GM23248 (cell line): ENCODE results near the gene EVA1B. TPM values are rescaled to one million over a fixed set of nuclear protein-coding genes. Genes with fewer than 3 reads are reported as not detected.

ENCODE experiments used
- DNase-seq: peaks from one replicate; pipeline ENCODE4 v3.0.0-alpha.2; 2015
- H2AFZ ChIP-seq: fragments of 200-600 bp; sonication (generic); 2 replicates; pipeline ENCODE4 v1.6.1; 2016; ENCODE audit warnings: antibody characterized with exemption
- H3F3A ChIP-seq: fragments of 200-600 bp; sonication (generic); 2 replicates; pipeline ENCODE4 v1.6.1; 2016; ENCODE audit warnings: mild to moderate bottlenecking, antibody characterized with exemption, mixed run types; ENCODE audit not compliant: insufficient read depth
- H3K27ac ChIP-seq: fragments of 200-600 bp; sonication (generic); 2 replicates; pipeline ENCODE4 v1.5.1; 2016; ENCODE audit warnings: mild to moderate bottlenecking
- H3K27me3 ChIP-seq: fragments of 200-600 bp; sonication (generic); replicated peaks from 2 replicates; pipeline ENCODE4 v1.6.1; 2016; ENCODE audit warnings: mild to moderate bottlenecking; ENCODE audit not compliant: insufficient read depth
- H3K36me3 ChIP-seq: fragments of 200-600 bp; sonication (generic); 2 replicates; pipeline ENCODE4 v1.6.1; 2016; ENCODE audit warnings: low read depth, mild to moderate bottlenecking
- H3K4me1 ChIP-seq: fragments of 200-600 bp; sonication (generic); 2 replicates; pipeline ENCODE4 v1.6.1; 2016; ENCODE audit warnings: mild to moderate bottlenecking; ENCODE audit not compliant: insufficient read depth
- H3K4me2 ChIP-seq: fragments of 200-600 bp; sonication (generic); one replicate; pipeline ENCODE4 v1.6.1; 2016; ENCODE audit warnings: mild to moderate bottlenecking; ENCODE audit not compliant: unreplicated experiment
- H3K4me3 ChIP-seq: fragments of 200-600 bp; sonication (generic); 2 replicates; pipeline ENCODE4 v1.5.1; 2016; ENCODE audit warnings: mild to moderate bottlenecking
- H3K79me2 ChIP-seq: fragments of 200-600 bp; sonication (generic); 2 replicates; pipeline ENCODE4 v1.6.1; 2016; ENCODE audit warnings: mild to moderate bottlenecking; ENCODE audit not compliant: insufficient read depth
- H3K9ac ChIP-seq: fragments of 200-600 bp; sonication (generic); 2 replicates; pipeline ENCODE4 v1.6.1; 2016; ENCODE audit warnings: mild to moderate bottlenecking
- H3K9me2 ChIP-seq: fragments of 200-600 bp; sonication (generic); 2 replicates; pipeline ENCODE4 v1.6.1; 2016; ENCODE audit warnings: mixed run types, mild to moderate bottlenecking, moderate library complexity; ENCODE audit not compliant: insufficient read depth
- H3K9me3 ChIP-seq: fragments of 200-600 bp; sonication (generic); one replicate; pipeline ENCODE4 v1.6.1; 2017; ENCODE audit warnings: low read depth
- H4K20me1 ChIP-seq: fragments of 200-600 bp; sonication (generic); 2 replicates; pipeline ENCODE4 v1.6.0; 2016; ENCODE audit not compliant: insufficient read depth
- EZH2 ChIP-seq: fragments of 200-600 bp; sonication (generic); IDR thresholded peaks from 2 replicates; pipeline ENCODE4 v1.6.1; 2018; ENCODE audit warnings: antibody characterized with exemption, mild to moderate bottlenecking; ENCODE audit not compliant: insufficient read depth, poor library complexity, severe bottlenecking
- EZH2phosphoT487 ChIP-seq: fragments of 200-600 bp; sonication (generic); IDR thresholded peaks from 2 replicates; pipeline ENCODE4 v1.6.1; 2018; ENCODE audit warnings: antibody characterized with exemption, moderate library complexity, mild to moderate bottlenecking, low read depth; ENCODE audit not compliant: insufficient read depth
- WGBS, 2 experiments: methylation state at CpG; one replicate each; pipeline ENCODE4 v1.1.6; 2015 to 2017; ENCODE audit warnings: low lambda C conversion rate in 2 of 2, low coverage in 1 of 2; ENCODE audit errors: missing lambda C conversion rate in 2 of 2; 5-methylcytosine and 5-hydroxymethylcytosine counted together
- in situ Hi-C: fragments of 300-500 bp; cut with MboI; formaldehyde crosslinking; loops from 2 replicates; pipeline ENCODE4 v1.15.0; 2020
- polyA plus RNA-seq: library from polyadenylated mRNA; unstranded; fragments of >200 nt; fragmentation: Nextera tagmentation; extraction: Ambion mirVana; gene quantifications from 2 replicates; pipeline ENCODE4 v1.2.1, GENCODE V29; 2016
- total RNA-seq: library from RNA; depleted of rRNA; stranded (reverse); fragments of >200 nt; shearing (Covaris generic); gene quantifications from 2 replicates; pipeline ENCODE4 v1.2.3, GENCODE V29; 2014

Gene EVA1B
- total and polyA plus RNA-seq, 2 experiments from 2014 or later: 95.0 to 328 TPM

- peaks cover 13% of the 10 kb centered on the region for H3K4me1 ChIP-seq
- no peak for TF ChIP-seq EZH2
- no peak for TF ChIP-seq EZH2phosphoT487
- peak overlapping the region; percentile 96 for H3K9ac ChIP-seq
- peak overlapping the region; percentile 87 for H3K4me3 ChIP-seq
- no peaks in the 10 kb centered on the region for H3F3A ChIP-seq
- peak overlapping the region; percentile 88 for H3K4me2 ChIP-seq
- H2AFZ ChIP-seq: no peak overlapping the region
- in situ Hi-C loops: no loop called here
- H3K27me3 ChIP-seq: no peaks in the 10 kb centered on the region
- H4K20me1 ChIP-seq: no peaks in the 10 kb centered on the region
- WGBS, 2 experiments: 8 to 9% methylated on average over 42 to 57 of the region's 67 CpGs
- H3K79me2 ChIP-seq: peaks cover 18% of the 10 kb centered on the region
- no peaks in the 10 kb centered on the region for H3K9me3 ChIP-seq
- DNase-seq: peak; percentile 72
- H3K9me2 ChIP-seq: no peaks in the 10 kb centered on the region
- H3K27ac ChIP-seq: peak overlapping the region; percentile 89
- H3K36me3 ChIP-seq: no peaks in the 10 kb centered on the region
Measured at GRCh38 chr1:36322041-36322785, 1.2 kb downstream of the EVA1B start.

- in situ Hi-C loops: no loop called here
- no peaks in the 10 kb centered on the region for H3K27me3 ChIP-seq
- TF ChIP-seq EZH2phosphoT487 (no peak), EZH2 (no peak)
- no peaks in the 10 kb centered on the region for H3K9me3 ChIP-seq
- peak; percentile 97 for DNase-seq
- H3K9me2 ChIP-seq: no peaks in the 10 kb centered on the region
- no peaks in the 10 kb centered on the region for H3F3A ChIP-seq
- no peaks in the 10 kb centered on the region for H4K20me1 ChIP-seq
- peak overlapping the region; percentile 88 for H3K4me2 ChIP-seq
- H3K4me3 ChIP-seq: peak overlapping the region; percentile 87
- H3K27ac ChIP-seq: peak overlapping the region; percentile 89
- no peak overlapping the region for H2AFZ ChIP-seq
- 1 to 2% methylated on average over 56 to 59 of the region's 59 CpGs for WGBS, 2 experiments
- peak overlapping the region; percentile 96 for H3K9ac ChIP-seq
- peaks cover 11% of the 10 kb centered on the region for H3K4me1 ChIP-seq
- peaks cover 18% of the 10 kb centered on the region for H3K79me2 ChIP-seq
- no peaks in the 10 kb centered on the region for H3K36me3 ChIP-seq
Measured at GRCh38 chr1:36321119-36321951, 2.1 kb downstream of the EVA1B start.

- Histone ChIP-seq H3K36me3 (no peaks in the 10 kb centered on the region), H3K9me3 (no peaks in the 10 kb centered on the region), H3K4me2 (peak overlapping the region; percentile 88), H3K27me3 (no peaks in the 10 kb centered on the region), H3K27ac (peak overlapping the region; percentile 89), H2AFZ (no peak overlapping the region), H3K9ac (peak overlapping the region; percentile 96), H4K20me1 (no peaks in the 10 kb centered on the region), H3K9me2 (no peaks in the 10 kb centered on the region), H3F3A (0 out of 2 replicates have a peak, but pooled peaks cover 2% of the 10 kb centered on the region), H3K4me1 (peaks cover 11% of the 10 kb centered on the region), H3K4me3 (peak overlapping the region; percentile 87), H3K79me2 (peaks cover 18% of the 10 kb centered on the region)
- TF ChIP-seq EZH2phosphoT487: no peak
- TF ChIP-seq EZH2: no peak
- no peak for DNase-seq
- 2 to 6% methylated on average over 14 to 23 of the region's 23 CpGs for WGBS, 2 experiments
- in situ Hi-C loops: no loop called here
Measured at GRCh38 chr1:36320767-36321118, 2.7 kb downstream of the EVA1B start.

- no peaks in the 10 kb centered on the region for H3K9me3 ChIP-seq
- peaks cover 18% of the 10 kb centered on the region for H3K79me2 ChIP-seq
- H4K20me1 ChIP-seq: no peaks in the 10 kb centered on the region
- peak overlapping the region; percentile 87 for H3K4me3 ChIP-seq
- DNase-seq: peak; percentile 44
- no peaks in the 10 kb centered on the region for H3K36me3 ChIP-seq
- peak overlapping the region; percentile 96 for H3K9ac ChIP-seq
- peak overlapping the region; percentile 89 for H3K27ac ChIP-seq
- H2AFZ ChIP-seq: no peak overlapping the region
- WGBS, 2 experiments: 20 to 32% methylated on average over 16 of the region's 16 CpGs
- peak overlapping the region; percentile 88 for H3K4me2 ChIP-seq
- H3F3A ChIP-seq: 0 out of 2 replicates have a peak, but pooled peaks cover 4% of the 10 kb centered on the region
- H3K9me2 ChIP-seq: no peaks in the 10 kb centered on the region
- H3K4me1 ChIP-seq: peaks cover 11% of the 10 kb centered on the region
- in situ Hi-C loops: no loop called here
- no peaks in the 10 kb centered on the region for H3K27me3 ChIP-seq
- TF ChIP-seq EZH2 (no peak), EZH2phosphoT487 (no peak)
Measured at GRCh38 chr1:36320291-36320761, 3.1 kb downstream of the EVA1B start.
